GM19025 (cell line): ENCODE measurements around the gene BEGAIN.

ENCODE experiments used
- ATAC-seq: cut with Tn5 transposase; IDR thresholded peaks from one replicate; pipeline ENCODE4 v1.9.1; 2021; ENCODE audit warnings: mild to moderate bottlenecking, low read depth, moderate library complexity; ENCODE audit not compliant: unreplicated experiment

BEGAIN gene

GRCh38 chr14:100587086-100587762, at the start of gene BEGAIN:
Gene BEGAIN, minus strand, starts transcription at chr14:100587417. Its CDS starts 127 bp downstream, at chr14:100587290.
- no peak for ATAC-seq

DNA sequence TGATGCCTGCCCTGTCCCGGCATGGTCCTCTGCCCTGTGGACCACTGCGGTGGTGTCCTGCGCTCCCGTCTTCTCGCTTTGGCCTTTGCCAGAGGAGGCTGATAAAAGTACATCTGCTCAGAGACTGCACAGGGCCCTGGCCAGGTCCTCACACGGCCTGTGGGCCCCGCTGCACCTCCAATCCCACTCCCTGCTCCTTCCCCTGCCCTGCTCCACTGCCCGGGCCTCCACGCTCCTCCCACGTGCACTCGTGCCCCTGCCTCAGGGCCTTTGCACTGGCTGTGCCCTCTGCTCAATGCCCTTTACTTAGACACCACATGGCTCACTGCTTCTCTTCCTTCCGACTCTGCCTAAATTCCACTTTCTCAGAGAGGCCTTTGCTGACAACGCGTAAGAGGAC, 49.3 kb upstream of the BEGAIN start:
- no peak for ATAC-seq

DNA sequence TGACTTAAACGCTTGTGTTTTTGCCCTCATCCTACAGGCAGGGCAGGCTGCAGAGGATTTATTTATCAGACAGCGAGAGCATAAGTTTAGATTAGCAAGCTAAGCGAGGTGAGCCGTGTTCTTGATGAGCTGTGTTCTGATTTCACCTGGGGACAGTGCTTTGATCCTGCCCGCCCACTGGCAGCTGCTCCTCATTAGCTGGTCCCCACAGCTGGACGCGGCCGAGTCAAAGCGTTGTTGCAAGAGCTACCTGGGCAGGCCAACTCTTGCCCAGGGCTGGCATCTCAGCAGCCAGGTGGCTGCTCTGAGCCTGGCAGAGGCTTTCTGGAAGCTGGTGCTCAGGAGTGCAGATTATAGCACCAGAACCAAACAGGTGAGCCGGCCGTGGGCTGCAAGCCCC, 46.8 kb upstream of the BEGAIN start:
- no peak for ATAC-seq

- ATAC-seq, result no peak
Measured at GRCh38 chr14:100633406-100633805, 46.2 kb upstream of the BEGAIN start.

DNA sequence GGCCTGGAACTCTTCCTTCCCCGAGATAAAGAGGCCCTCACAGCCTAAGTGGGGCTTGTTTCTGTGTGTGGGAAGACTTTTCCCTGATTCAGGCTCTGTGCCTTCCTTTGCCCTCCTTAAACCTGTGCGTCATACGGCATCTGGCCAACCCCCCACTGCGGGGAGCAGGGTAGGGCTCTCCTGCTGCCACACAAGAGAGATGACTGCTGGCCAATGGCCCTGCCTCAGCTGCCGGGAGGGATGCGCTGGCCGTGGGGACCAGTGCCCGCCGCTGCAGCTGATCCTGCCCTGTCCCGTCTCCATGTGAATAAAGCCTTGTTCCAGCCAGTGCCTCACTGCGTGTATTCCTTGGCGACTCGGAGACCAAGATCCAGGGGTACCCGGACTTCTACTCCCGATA, 42.5 kb upstream of the BEGAIN start:
- no peak for ATAC-seq

DNA sequence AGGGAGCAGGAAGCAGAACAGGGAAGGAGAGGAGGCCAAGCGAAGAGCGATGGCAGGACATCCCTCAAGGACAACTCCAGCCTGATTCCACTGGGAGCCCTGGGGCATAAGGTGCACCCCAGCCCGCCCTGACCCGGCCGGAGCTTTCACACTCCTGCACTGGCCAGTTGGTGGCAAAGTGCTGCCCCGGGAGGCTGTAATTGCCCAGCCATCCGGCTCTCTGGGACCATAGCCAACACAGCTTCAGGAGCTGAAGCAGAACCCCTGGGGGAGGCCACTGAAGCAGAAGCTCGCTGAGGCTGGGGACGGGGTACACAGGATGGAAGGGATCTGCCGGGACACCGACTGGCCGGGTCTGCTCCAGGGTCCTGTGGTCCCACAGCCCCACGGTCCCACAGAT, 41.9 kb upstream of the BEGAIN start:
- ATAC-seq, result no peak

DNA sequence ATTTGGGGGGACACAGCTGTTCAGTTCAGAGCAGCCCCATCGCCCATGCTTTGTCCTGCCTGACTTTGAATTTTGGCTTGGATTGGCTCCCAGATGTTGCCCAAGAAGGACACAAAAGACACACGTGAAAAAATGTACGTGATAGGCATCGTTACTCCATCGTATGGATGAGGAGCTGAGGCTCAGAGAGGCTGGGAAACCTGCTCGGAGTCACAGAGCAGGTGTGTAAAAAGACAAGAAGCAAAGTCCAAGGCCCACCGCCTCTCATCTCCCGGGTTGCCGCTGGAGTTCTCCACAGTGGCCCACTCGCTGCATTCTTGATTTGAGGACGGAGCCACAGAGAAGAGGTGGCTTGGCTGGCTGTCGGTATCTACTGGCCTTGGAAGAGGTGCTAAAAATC, 41.0 kb upstream of the BEGAIN start:
- ATAC-seq, result no peak

- no peak for ATAC-seq
Measured at GRCh38 chr14:100626614-100627013, 39.4 kb upstream of the BEGAIN start.

GRCh38 chr14:100623961-100624360, 36.7 kb upstream of the BEGAIN start:
- ATAC-seq, result no peak

- no peak for ATAC-seq
Measured at GRCh38 chr14:100623557-100623956, 36.3 kb upstream of the BEGAIN start.

DNA sequence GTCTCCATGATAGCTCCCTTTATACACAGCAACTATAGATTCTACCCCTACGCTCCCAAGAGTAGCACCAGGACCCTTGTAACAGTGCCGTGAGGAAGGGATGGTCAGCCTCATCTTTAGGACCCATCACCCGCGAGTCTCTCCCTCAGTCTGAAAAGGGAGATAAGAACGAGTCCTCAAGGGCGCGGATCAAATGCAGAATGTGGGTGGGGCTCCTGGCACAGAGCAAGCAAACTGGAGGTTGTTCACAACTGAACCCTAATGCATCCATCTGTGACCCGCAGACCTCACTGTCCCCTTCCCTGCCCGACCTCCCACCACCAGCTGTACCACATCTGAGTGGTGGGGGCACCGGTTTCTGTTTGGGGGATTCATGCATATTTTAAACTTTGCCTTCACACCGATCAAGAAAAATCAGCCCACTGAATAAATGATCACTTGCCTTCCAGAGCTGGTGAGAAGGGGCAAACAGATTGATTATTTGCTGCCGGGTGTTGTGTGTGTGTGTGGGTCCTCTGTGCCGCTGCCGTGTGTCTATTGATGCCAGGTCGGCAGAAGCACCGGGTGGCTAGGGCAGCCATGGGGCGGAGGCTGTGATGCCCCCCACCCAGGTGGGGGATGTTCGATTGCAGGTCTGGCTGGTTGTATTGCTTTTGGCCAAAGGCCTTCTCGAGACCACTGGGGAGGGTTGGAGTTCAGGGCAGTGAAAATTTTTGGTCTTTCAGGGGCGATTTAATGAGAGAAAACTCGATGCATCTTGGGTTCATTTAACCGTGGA, 35.7 kb upstream of the BEGAIN start:
- no peak for ATAC-seq

GRCh38 chr14:100622224-100622623, 35.0 kb upstream of the BEGAIN start:
- no peak for ATAC-seq

- ATAC-seq, result no peak
Measured at GRCh38 chr14:100621806-100622205, 34.6 kb upstream of the BEGAIN start.

DNA sequence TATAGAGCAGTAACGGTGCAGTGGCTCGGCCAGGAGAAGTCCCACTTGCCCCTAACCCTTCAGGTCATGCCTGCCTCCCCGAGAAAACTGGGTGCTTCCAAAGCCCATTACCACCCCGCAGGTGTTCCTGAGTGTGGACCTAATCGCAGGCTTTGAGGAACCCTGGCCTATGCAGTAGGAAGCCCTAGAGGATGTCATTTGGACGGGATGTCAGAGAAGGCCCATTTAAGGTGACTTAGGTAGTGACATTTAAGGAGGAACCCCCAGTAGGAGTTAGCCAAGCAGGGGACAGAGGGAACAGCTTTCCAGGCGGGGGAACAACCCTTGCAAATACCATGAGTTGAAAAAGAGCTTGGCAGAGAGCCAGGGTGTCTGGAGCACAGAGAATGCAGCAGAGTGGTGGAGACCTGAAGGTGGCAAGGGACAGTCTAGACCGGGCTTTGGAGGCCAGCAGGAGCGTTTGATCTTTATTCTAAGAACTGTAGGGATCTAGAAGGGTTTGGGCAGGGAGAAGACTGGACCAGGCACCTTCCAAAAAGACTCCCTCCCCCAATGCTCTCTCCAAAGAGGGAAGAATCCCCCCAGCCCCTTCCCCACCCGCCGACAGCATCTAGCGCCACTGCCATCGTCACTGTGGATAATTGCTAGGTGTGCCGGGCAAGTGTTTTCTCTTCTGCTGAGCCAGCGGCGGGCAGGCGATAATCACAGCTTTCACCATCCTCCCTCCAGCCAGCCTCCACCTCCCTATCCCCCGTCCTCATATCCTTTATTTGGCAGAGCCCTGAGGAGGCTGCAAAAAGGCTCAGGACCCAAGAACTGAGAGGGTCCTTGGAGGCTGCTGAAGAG, 33.3 kb upstream of the BEGAIN start:
- ATAC-seq, result no peak

- ATAC-seq, result no peak
Measured at GRCh38 chr14:100619396-100620254, 32.4 kb upstream of the BEGAIN start.

GRCh38 chr14:100618763-100619320, 31.6 kb upstream of the BEGAIN start:
- no peak for ATAC-seq

DNA sequence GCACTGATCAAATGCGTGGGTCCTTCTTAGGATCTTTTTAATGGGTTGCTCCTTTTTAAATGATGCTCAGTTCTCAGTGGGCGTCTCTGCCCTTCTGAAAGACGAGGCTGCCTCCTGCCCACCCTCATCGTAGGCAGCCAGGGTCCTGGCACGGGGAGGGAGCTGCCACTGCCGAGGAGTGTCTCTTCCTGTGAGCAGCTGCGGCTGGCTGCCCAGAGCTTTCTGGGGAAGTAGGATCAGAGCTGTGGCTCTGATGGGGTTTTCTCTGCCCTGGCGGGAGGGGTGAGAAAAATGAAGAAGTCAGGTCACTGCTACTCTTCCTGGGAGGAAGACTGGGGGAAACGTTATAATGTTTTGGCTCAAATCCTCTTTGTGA, 31.1 kb upstream of the BEGAIN start:
- ATAC-seq, result no peak

DNA sequence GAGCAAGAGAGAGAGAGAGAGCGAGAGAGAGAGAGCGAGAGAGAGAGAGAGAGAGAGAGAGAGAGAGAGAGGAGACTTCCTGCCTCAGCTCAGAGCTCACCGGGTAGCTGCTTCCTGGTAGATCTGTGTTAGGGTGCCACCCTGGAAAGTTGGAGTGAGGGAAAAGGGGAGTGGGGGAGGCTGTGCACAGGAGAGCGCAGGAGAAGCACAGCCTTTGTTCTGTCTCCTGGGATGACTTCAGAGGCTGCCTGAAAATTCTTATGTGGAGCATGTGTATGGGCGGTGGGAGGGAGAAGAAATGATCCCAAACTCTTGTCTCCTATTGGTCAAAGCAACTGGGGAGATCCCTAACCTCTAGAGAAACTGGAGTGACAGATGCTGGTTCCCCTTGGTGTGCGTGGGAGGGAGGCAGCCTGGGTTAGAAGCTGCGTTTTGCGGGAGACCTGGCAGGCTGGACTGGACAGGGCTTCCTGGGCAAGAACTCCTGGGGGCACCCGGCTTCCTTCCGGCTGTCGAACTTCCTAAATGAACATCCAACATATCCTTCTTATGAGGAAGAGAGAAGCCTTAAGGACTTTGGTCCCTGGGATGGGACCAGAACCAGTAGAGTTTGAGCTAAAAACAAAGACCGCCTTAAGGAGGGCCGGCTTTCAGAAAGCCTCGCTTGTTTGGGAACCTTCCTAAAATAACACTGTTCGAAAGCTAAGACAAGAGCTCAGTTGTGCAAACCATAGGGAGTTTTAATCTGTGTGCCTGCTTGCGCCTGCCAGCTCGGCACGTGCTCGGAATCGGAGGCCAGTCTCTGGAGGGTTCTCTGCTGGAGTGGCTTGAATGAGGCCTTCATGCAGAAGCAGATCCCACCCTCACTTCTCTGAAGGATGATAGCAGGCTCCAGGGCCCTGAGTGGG, 30.4 kb upstream of the BEGAIN start:
- ATAC-seq, result no peak

DNA sequence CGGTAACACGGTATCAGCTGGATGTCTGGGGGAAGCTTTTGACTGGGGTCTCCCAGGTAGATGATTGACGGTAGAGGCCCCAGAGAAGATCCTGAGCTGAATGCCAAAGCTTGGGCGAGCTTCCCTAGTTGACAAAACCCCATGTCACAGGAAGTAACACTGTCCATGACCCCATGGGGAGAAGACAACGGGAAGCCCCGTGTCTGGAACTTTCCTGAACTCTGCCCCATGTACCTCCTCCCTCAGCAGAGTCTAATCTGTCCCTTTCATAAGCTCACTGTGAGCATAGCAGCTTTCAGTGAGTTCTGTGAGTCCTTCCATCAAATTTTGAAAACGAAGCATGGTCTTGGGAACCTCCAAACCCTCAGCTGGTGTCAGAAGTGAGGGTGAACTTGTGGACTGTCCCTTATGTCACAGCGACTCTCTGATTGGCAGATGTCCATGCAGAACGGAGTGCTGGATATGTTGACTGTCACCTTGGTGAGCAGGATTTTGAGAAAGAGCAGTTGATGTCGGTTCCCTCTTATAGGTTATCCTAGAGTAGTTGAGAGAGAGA, 29.7 kb upstream of the BEGAIN start:
- no peak for ATAC-seq
